PFSK-1 (cell line): ENCODE data around the gene SOCS7.

Source experiments
- FOXP2 ChIP-seq: optimal IDR thresholded peaks from 2 replicates; pipeline ENCODE3; 2011; ENCODE audit warnings: borderline replicate concordance, control low read depth, inconsistent platforms; ENCODE audit not compliant: insufficient read depth; ENCODE audit errors: extremely low read length, extremely low read depth
- POLR2AphosphoS5 ChIP-seq: IDR thresholded peaks from 2 replicates; pipeline ENCODE4 v1.6.1; 2012; ENCODE audit warnings: low read depth, mild to moderate bottlenecking, control low read depth, low read length, moderate library complexity
- SIN3A ChIP-seq: IDR thresholded peaks from 2 replicates; pipeline ENCODE4 v1.6.1; 2012; ENCODE audit warnings: mild to moderate bottlenecking, low read length, moderate library complexity, borderline replicate concordance; ENCODE audit not compliant: insufficient read depth
- TAF1 ChIP-seq: IDR thresholded peaks from 2 replicates; pipeline ENCODE4 v1.6.1; 2012; ENCODE audit warnings: low read length, control low read depth, borderline replicate concordance; ENCODE audit not compliant: insufficient read depth
- TF ChIP-seq, protein P1 (sequence below), 2 experiments: IDR thresholded peaks; 2 replicates each; pipeline versions ENCODE4 v1.6.1 to v1.8.0; 2011 to 2012; ENCODE audit warnings: low read depth in 2 of 2, low read length in 2 of 2, control low read depth in 1 of 2, inconsistent platforms in 1 of 2, mild to moderate bottlenecking in 1 of 2, moderate library complexity in 1 of 2; ENCODE audit not compliant: insufficient read depth in 1 of 2

SOCS7 gene

DNA sequence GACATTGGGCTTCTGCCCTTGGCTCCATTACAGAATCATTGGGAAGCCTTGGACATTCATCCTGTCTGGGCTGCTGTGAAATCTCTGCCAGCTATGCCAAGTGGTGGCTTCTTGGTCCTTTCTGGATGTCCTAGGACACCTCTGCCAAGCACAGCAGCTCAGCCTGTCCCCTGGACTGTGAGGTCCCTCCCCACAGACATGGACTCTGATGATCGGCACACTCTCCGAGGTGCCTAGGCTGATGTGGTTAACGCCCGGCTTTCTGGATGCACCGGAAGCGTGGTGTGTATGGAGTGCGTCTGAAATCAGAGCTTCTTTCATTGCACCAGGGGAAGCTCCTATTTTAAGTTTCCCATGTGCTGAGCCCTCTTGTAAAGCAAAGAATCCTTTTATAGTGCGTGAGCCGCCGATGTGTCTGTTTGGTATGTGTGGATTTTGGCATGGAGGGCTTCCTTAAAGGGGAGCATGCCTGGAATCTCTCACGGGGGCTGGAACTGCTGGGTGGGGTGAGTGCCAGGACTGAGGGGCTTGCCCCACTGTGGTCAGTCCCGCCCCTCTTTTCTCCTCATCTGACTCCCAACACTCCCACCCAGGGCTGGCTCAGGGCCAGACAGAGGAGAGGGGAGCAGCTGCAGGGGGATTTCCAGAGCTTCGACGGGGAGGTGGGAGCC, 69.7 kb downstream of the SOCS7 start:
- TF ChIP-seq, protein P1, sequence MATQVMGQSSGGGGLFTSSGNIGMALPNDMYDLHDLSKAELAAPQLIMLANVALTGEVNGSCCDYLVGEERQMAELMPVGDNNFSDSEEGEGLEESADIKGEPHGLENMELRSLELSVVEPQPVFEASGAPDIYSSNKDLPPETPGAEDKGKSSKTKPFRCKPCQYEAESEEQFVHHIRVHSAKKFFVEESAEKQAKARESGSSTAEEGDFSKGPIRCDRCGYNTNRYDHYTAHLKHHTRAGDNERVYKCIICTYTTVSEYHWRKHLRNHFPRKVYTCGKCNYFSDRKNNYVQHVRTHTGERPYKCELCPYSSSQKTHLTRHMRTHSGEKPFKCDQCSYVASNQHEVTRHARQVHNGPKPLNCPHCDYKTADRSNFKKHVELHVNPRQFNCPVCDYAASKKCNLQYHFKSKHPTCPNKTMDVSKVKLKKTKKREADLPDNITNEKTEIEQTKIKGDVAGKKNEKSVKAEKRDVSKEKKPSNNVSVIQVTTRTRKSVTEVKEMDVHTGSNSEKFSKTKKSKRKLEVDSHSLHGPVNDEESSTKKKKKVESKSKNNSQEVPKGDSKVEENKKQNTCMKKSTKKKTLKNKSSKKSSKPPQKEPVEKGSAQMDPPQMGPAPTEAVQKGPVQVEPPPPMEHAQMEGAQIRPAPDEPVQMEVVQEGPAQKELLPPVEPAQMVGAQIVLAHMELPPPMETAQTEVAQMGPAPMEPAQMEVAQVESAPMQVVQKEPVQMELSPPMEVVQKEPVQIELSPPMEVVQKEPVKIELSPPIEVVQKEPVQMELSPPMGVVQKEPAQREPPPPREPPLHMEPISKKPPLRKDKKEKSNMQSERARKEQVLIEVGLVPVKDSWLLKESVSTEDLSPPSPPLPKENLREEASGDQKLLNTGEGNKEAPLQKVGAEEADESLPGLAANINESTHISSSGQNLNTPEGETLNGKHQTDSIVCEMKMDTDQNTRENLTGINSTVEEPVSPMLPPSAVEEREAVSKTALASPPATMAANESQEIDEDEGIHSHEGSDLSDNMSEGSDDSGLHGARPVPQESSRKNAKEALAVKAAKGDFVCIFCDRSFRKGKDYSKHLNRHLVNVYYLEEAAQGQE (IDR thresholded peaks at IDR 0.05; ENCODE audit: insufficient read depth in 1 of 2, low read depth in 2 of 2, low read length in 2 of 2), result no peak
- no peak for TF ChIP-seq TAF1

DNA sequence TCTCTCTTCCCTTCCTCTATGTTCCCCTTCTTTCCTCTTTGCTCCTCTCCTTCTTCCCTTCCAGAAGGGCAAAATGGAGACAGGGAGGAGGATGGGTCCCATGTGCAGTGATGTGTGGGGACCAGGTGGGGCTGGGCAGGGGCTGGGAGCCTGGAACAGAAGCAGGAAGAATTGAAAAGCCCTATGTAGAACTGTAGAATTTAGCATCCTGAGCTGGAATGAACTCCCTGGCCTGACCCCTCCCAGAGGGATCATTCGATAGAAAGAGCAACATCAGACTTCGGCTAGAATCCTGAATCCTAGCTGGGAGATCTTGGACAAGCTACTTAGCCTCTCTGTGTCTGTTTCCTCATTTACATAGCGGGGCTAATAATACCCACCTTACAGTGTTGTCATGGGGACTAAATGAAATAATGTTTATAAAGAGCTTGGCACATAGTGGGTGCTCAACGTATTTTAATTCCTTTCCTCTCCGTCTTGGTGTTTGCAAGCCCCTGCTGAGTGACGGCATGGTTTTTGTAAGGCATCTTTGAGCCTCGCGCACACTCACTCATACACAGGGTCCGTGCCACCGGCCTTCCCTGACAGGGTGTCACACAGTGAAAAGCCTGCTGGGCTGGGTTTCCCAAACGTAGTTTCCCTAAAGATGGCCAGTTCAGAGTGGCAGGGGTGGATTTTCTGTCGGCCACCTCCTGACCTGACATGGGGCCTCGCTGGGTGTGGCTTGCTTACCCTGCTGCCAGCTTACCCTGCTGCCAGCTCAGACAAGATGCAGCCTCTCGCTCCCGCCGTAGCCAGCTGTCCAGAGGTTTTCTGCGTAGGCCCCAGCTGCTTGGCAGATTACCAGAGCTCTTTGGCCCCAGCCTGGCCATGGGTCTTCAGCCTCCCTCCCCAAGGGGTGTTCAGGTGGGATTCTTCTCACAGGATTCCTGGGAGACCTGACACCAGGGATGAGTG, 70.5 kb downstream of the SOCS7 start:
- TF ChIP-seq POLR2AphosphoS5 (no peak), FOXP2 (no peak), TAF1 (no peak), SIN3A (no peak)
- TF ChIP-seq, protein P1 (IDR thresholded peaks at IDR 0.05; ENCODE audit: insufficient read depth in 1 of 2, low read depth in 2 of 2, low read length in 2 of 2), result no peak

DNA sequence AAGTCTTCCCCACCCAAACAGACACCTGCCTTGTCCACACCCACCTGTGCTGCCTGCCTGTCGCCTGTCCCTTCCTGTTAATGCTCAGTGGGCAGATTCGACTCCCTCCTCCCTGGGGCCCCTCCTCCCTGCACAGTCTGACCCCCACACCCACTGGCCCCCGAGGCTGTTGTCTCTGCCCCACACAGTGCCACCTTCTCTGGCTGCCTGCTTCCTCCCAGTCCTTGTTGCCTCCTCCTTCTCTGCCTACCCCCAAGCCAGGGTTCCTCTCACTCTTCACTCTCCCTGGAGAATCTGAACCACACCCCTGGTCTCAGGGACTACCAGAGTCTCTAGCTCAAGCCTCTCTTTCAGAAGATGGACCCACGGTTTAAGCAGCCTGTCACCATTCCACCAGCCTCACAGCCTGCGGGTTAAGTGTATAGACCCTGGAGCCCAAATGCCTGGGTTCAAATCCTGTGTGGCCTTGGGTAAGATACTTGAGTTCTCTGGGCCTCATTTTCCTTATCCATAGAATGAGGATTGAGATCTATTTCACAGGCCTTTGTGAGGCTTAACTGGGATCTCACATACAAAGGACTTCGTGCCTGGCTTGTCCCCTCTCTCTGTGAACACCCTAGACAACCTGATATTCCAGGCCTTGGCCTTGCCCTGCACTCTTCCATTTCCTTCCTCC, 72.8 kb downstream of the SOCS7 start:
- TF ChIP-seq, protein P1 (IDR thresholded peaks at IDR 0.05; ENCODE audit: insufficient read depth in 1 of 2, low read depth in 2 of 2, low read length in 2 of 2), result no peak
- TF ChIP-seq SIN3A (no peak), FOXP2 (no peak), TAF1 (no peak), POLR2AphosphoS5 (no peak)

DNA sequence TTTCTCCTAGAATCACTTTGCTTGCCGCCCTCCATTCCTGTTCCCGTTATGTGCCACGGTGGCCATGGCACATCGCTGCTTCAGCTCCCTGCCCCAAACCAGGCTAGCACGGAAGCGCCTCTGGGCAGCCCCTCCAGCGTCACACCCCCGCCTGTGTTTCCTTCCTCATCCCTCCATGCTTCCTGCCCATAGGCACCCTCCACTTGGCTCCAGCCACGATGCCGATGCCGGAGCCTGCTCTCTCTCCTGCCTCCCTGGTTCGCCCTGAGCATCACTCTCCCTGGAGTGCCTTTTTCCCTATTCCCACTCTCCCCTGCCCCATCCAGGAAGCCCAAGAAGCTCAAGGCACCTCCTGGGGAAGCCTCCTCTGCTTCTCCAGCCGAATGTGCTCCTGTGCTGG, 73.4 kb downstream of the SOCS7 start:
- TF ChIP-seq TAF1 (no peak), FOXP2 (no peak), POLR2AphosphoS5 (no peak), SIN3A (no peak)
- TF ChIP-seq, protein P1 (IDR thresholded peaks at IDR 0.05; ENCODE audit: insufficient read depth in 1 of 2, low read depth in 2 of 2, low read length in 2 of 2), result no peak
